HG02938 (cell line): ENCODE results near the gene DENND4A.
"Not testable (repeated sequence)": the region's sequence is repeated elsewhere in the genome, so short reads cannot be mapped to it uniquely, and the experiment has no call there.

Experiments used
- ATAC-seq: cut with Tn5 transposase; IDR thresholded peaks from one replicate; pipeline ENCODE4 v1.9.1; 2021; ENCODE audit warnings: mild to moderate bottlenecking, moderate library complexity; ENCODE audit not compliant: unreplicated experiment

Gene DENND4A

GRCh38 chr15:65638681-65639089, 153.4 kb downstream of the DENND4A start:
- no peak for ATAC-seq

- no peak for ATAC-seq
Observed at GRCh38 chr15:65638109-65638508, 154.0 kb downstream of the DENND4A start.

- ATAC-seq, result no peak
Observed at GRCh38 chr15:65634356-65634755, 157.7 kb downstream of the DENND4A start.

GRCh38 chr15:65633752-65634151, 158.3 kb downstream of the DENND4A start:
- no peak for ATAC-seq

- no peak for ATAC-seq
Observed at GRCh38 chr15:65632780-65633375, 159.2 kb downstream of the DENND4A start.

- ATAC-seq, result no peak
Observed at GRCh38 chr15:65631503-65631902, 160.6 kb downstream of the DENND4A start.

- ATAC-seq, result no peak
Observed at GRCh38 chr15:65630760-65631159, 161.3 kb downstream of the DENND4A start.

- no peak for ATAC-seq
Observed at GRCh38 chr15:65629548-65629947, 162.5 kb downstream of the DENND4A start.

GRCh38 chr15:65626856-65627255, 165.2 kb downstream of the DENND4A start:
- no peak for ATAC-seq

GRCh38 chr15:65623103-65623502, 169.0 kb downstream of the DENND4A start:
- no peak for ATAC-seq

- no peak for ATAC-seq
Observed at GRCh38 chr15:65621638-65622037, 170.5 kb downstream of the DENND4A start, which contains the start of gene SLC24A1. Gene SLC24A1, plus strand, starts transcription at chr15:65621938. Its CDS starts 2,143 bp downstream, at chr15:65624081.

- no peak for ATAC-seq
Observed at GRCh38 chr15:65620833-65621232, 171.3 kb downstream of the DENND4A start.

- ATAC-seq, result no peak
Observed at GRCh38 chr15:65619626-65620290, 172.3 kb downstream of the DENND4A start.

GRCh38 chr15:65618560-65619109, 173.5 kb downstream of the DENND4A start:
- ATAC-seq, result no peak

GRCh38 chr15:65615887-65616286, 176.2 kb downstream of the DENND4A start:
- ATAC-seq, result not testable (repeated sequence)

- no peak for ATAC-seq
Observed at GRCh38 chr15:65612949-65613744, 178.9 kb downstream of the DENND4A start.

- ATAC-seq, result no peak
Observed at GRCh38 chr15:65612616-65612946, 179.5 kb downstream of the DENND4A start.

- no peak for ATAC-seq
Observed at GRCh38 chr15:65611888-65612615, 180.0 kb downstream of the DENND4A start.

- peak; percentile 88 for ATAC-seq
Observed at GRCh38 chr15:65610871-65611718, 181.0 kb downstream of the DENND4A start, which contains the start of gene INTS14. Gene INTS14, minus strand, starts transcription at chr15:65611131. Its CDS starts 3,751 bp downstream, at chr15:65607380.
